GM18498 (cell line): ENCODE measurements around the gene TSPAN6.

Experiments used
- ATAC-seq: cut with Tn5 transposase; IDR thresholded peaks from one replicate; pipeline ENCODE4 v1.9.1; 2021; ENCODE audit warnings: mild to moderate bottlenecking, moderate library complexity; ENCODE audit not compliant: unreplicated experiment

TSPAN6 gene

DNA sequence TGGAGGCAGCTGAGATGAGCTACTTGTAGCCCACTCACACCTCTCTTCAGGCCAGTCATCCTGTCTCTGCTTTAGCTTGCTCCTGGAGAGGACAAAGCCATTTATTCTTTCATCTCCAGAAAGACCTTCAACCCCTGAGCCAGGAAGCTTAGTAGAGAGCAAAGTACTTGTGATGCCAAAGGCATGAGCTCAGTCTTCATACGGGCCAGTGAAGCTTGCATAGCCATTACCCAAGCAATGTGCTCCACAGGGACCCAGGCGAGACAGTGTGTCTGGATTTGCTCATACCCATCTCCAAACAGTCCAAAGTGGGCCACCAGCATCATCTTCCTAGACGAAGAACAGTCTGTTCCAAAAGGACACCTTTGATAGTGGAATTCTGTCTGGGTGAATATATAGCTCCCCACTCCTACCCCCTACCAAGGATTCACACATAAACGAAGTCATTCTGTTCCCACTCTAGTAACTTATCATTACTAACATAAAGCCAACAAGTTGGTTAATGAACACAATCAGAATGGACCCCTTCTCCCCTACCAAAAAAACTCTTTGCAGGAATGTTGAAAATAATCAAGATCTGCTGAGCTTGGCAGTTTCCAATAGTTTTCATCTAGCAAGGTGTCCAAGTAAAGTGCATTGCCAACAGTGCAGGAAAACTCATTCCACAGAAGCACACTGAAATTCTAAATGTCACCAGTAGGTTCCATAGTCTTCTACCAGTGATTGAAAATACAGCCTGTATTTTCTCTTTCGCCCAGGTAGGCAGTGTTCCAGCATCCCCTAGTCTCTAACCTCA, 45.2 kb downstream of the TSPAN6 start:
- no peak for ATAC-seq

DNA sequence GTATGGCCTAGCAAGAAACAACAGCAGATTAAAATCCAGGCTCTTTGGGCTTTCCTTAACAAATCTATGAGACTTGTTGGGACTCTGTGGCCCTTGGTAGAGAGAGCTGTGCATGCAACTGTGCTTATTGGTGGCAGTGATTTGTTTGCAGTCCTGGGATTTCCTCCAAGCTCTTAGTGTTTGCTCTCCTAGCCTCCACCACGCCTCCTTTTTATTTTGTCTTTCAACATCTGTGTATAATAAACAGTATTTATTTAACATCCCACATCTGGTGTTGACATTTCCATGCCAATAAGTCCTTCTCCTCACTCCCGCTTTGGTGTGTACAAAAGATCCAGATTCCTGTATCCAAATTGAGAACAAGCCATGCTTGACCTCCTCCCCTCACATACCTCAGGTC, 48.7 kb downstream of the TSPAN6 start:
- no peak for ATAC-seq

DNA sequence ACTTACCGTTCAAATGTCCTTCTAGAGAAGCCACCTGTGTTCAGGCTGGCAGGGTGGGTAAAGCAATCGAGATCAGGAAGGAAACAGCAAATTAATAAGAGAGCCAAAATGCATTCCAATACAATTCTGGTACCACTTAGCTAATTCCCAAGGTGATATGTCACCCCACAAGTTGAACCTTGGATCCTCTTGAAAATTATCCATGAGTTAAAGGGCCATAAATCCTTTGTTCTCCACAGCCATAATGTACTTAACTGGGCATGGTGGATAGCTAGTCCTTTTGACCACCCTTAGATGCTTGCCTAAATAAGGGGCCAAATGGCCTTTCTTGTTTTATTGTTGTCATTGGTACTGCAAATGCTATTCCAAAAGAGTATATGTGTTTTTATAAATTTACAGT, 49.9 kb downstream of the TSPAN6 start:
- no peak for ATAC-seq

DNA sequence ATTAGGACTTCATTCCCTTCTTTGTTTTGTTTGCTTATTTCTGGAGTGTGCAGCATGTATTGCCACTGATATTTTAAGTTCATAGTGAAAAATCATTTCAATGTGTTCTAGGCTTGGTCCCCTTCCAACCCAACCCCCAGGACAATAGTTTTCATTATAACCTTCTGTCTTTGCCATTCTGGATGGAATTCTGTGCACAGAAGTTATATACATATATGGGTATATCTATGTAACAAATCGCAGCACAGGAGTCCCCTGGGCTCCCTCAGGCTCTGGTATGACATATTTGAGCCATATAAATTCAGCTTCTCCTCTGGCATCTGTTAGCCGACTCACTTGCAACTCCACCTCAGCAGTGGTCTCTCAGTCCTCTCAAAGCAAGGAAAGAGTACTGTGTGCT, 52.0 kb downstream of the TSPAN6 start, which contains the start of gene TNMD:
Gene TNMD (plus strand): TSS at position 326 of the 400 bp plus-strand sequence. CDS start 83 bp downstream, outside the sequence.
- no peak for ATAC-seq
